Measurements from ENCODE around the gene ZBED4. TPM values are rescaled to one million over a fixed set of nuclear protein-coding genes. Genes with fewer than 3 reads are reported as not detected.
A peak's percentile ranks its signal among the peaks of the same experiment; 100 is the strongest.

ZBED4 gene
- total RNA-seq, 1 experiment from 2014 or later: 21.6 TPM

DNA sequence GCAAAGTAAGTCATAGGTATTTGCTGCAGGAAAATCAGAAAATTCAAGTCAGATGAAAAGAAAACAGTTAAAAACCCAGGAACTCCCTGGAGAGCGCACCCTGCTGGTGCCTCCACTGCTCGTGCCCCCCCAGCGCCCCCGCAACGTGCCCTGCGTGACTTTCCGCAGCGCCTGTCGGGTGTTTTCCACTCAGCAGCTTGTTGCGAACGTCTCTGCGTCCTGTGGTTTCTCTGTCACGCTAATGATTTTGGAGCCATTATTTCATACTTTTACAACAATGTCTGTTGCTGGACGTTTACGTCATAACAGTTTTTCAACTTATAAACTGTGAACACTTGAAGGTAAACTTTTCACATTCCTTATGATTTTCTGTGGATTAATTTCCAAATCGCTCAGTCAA, 69.8 kb downstream of the ZBED4 start:
- DNase-seq (ENCODE audit: low read depth, low spot score) (no peak), ATAC-seq (no peak)
- CTCF ChIA-PET: no interaction called here
- Histone ChIP-seq H3K4me3 (replicated peaks in 1 of 2; ENCODE audit: low read depth in 1 of 2, low read length in 2 of 2) (no peak overlapping the region), H4K20me1 (ENCODE audit: insufficient read depth) (no peaks in the 10 kb centered on the region), H3K4me2 (ENCODE audit: low read length) (no peak overlapping the region), H3K4me1 (ENCODE audit: control insufficient read depth in 1 of 2, insufficient read depth in 2 of 2, low read length in 2 of 2) (peaks cover 3 to 9% of the 10 kb centered on the region in 2 experiments; a peak in 3 of 4 replicates), H2AFZ (ENCODE audit: low read depth, low read length, poor library complexity, severe bottlenecking) (no peak overlapping the region), H3K79me2 (ENCODE audit: insufficient read depth, low read length) (no peaks in the 10 kb centered on the region), H3K9me2 (ENCODE audit: insufficient read depth) (no peaks in the 10 kb centered on the region), H3K9ac (ENCODE audit: low read length) (no peak overlapping the region), H3K9me3 (ENCODE audit: control insufficient read depth in 1 of 2, insufficient read depth in 1 of 2, low read depth in 1 of 2, low read length in 2 of 2) (no peaks in the 10 kb centered on the region), H3K36me3 (ENCODE audit: control insufficient read depth in 1 of 2, insufficient read depth in 2 of 2, low read length in 2 of 2) (peaks cover 0 to 8% of the 10 kb centered on the region in 2 experiments; a peak in 1 of 4 replicates), H3K27ac (ENCODE audit: low read depth, low read length) (no peak overlapping the region), H3K27me3 (ENCODE audit: insufficient read depth, low read length) (no peaks in the 10 kb centered on the region)
- no peak for TF ChIP-seq ZNF274 (IDR thresholded peaks at IDR 0.05; ENCODE audit: low read depth, low read length)
- TF ChIP-seq, protein P1, sequence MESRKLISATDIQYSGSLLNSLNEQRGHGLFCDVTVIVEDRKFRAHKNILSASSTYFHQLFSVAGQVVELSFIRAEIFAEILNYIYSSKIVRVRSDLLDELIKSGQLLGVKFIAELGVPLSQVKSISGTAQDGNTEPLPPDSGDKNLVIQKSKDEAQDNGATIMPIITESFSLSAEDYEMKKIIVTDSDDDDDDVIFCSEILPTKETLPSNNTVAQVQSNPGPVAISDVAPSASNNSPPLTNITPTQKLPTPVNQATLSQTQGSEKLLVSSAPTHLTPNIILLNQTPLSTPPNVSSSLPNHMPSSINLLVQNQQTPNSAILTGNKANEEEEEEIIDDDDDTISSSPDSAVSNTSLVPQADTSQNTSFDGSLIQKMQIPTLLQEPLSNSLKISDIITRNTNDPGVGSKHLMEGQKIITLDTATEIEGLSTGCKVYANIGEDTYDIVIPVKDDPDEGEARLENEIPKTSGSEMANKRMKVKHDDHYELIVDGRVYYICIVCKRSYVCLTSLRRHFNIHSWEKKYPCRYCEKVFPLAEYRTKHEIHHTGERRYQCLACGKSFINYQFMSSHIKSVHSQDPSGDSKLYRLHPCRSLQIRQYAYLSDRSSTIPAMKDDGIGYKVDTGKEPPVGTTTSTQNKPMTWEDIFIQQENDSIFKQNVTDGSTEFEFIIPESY (IDR thresholded peaks at IDR 0.05; ENCODE audit: extremely low read depth, insufficient replicate concordance, low read length): no peak
- TF ChIP-seq, protein P2, sequence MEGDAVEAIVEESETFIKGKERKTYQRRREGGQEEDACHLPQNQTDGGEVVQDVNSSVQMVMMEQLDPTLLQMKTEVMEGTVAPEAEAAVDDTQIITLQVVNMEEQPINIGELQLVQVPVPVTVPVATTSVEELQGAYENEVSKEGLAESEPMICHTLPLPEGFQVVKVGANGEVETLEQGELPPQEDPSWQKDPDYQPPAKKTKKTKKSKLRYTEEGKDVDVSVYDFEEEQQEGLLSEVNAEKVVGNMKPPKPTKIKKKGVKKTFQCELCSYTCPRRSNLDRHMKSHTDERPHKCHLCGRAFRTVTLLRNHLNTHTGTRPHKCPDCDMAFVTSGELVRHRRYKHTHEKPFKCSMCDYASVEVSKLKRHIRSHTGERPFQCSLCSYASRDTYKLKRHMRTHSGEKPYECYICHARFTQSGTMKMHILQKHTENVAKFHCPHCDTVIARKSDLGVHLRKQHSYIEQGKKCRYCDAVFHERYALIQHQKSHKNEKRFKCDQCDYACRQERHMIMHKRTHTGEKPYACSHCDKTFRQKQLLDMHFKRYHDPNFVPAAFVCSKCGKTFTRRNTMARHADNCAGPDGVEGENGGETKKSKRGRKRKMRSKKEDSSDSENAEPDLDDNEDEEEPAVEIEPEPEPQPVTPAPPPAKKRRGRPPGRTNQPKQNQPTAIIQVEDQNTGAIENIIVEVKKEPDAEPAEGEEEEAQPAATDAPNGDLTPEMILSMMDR (IDR thresholded peaks at IDR 0.05 in 2 of 3, conservative IDR thresholded peaks at IDR 0.05 in 1 of 3; ENCODE audit: borderline replicate concordance in 1 of 3, insufficient read depth in 1 of 3, low read depth in 2 of 3, low read length in 2 of 3): peak in 2 of 3 experiments; percentile 28 to 43; a peak in 4 of 6 replicates
- TF ChIP-seq EGR1 (IDR thresholded peaks at IDR 0.05; ENCODE audit: low read depth): no peak
- intact Hi-C loops (cut with micrococcal nuclease): no loop called here
- RAD21 ChIA-PET (ENCODE audit: low non-redundant PET in 1 of 2, low total read pairs in 2 of 2, uncharacterized antibody in 2 of 2, unreplicated experiment in 2 of 2): no interaction called here
- POLR2A ChIA-PET: no interaction called here
- no TSS peak for BruUV-seq (replicated peaks)
